GM04504 (cell line): ENCODE measurements around the gene LRP2.

Experiments
- DNase-seq: peaks from one replicate; pipeline ENCODE4 v3.0.0-alpha.2; 2012; ENCODE audit warnings: low read depth

LRP2 gene

DNA sequence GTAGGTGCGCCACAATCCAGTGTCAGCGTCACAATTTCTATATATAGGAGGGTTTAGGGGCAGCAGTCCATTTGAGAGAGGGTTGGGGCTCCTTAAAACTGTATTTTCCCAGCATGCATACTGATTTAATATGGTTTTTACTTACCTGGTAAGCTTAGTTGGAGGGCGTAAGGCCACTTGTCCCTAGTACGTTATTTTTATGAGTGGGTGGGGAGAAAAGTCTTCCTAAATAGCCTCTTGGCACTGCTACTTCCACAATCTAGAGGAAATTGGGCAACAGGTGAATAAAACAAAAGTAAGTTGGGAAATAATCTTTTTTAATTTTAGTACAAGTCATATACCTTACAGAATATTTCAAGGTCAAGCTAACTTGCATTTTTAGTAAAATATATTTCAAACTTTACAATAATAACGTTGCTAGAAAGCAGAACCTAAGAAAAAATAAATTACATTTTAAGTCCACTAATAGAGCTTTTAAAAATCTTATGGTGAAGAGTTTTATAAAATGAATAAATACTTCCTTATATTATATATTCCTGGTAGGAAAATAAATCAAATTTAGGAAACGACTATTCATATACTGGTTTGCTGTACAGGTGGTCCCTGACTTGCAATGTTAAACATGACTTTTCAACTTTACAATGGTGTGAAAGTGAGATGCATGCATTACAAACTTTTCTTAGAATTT, 272.1 kb downstream of the LRP2 start:
- DNase-seq, result no peak

GRCh38 chr2:169089182-169089581, 273.2 kb downstream of the LRP2 start:
- no peak for DNase-seq

- no peak for DNase-seq
Measured at GRCh38 chr2:169087757-169088379, 274.5 kb downstream of the LRP2 start.

DNA sequence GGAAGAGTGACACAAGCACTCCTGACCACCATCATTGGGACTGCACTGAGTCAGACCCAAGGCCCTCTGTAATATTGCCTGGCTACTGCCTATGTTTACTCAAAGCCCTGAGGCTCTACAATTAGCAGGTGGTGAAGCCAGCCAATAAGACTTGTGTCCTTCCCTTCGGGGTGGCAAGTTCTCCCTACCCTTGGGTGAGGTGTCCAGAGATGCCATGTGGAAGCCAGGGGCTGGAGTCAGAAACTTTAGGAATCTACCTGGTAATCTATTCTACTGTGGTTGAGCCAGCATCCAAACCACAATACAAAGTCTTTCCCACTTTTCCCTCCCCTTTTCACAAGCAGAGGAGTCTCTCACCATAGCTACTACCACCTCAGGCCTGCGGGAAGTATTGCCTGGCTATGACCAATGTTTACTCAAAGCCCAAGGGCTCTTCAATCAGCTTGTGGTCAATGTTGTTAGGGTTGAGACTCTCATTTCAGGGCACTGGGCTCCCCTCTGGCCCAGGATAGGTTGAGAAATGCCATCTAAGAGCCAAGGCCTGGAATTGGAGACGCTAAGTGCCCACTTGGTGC, 275.4 kb downstream of the LRP2 start:
- DNase-seq, result no peak

DNA sequence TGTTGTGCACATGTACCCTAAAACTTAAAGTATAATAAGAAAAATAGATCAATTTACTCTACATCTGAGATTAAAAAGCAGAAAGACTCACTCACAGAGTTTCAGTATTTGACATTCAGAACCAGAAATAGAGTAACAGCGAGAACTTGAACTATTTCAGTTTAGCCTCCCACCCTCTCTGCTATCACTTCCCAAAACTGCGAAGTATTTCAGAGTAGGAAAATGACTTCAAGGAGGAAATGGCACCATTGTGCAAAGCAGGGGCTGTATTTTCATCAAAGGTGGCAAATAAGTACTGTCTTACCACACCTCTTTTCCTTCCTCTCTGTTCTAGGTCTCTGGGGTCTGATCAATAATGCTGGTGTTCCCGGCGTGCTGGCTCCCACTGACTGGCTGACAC, 279.3 kb downstream of the LRP2 start:
- no peak for DNase-seq

DNA sequence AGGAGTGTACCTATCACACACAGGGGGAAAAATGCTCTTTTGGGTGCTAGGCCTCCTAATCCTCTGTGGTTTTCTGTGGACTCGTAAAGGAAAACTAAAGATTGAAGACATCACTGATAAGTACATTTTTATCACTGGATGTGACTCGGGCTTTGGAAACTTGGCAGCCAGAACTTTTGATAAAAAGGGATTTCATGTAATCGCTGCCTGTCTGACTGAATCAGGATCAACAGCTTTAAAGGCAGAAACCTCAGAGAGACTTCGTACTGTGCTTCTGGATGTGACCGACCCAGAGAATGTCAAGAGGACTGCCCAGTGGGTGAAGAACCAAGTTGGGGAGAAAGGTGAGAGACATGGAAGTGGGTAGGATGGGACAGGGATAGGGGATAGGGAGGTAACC, 280.8 kb downstream of the LRP2 start:
- DNase-seq, result no peak

DNA sequence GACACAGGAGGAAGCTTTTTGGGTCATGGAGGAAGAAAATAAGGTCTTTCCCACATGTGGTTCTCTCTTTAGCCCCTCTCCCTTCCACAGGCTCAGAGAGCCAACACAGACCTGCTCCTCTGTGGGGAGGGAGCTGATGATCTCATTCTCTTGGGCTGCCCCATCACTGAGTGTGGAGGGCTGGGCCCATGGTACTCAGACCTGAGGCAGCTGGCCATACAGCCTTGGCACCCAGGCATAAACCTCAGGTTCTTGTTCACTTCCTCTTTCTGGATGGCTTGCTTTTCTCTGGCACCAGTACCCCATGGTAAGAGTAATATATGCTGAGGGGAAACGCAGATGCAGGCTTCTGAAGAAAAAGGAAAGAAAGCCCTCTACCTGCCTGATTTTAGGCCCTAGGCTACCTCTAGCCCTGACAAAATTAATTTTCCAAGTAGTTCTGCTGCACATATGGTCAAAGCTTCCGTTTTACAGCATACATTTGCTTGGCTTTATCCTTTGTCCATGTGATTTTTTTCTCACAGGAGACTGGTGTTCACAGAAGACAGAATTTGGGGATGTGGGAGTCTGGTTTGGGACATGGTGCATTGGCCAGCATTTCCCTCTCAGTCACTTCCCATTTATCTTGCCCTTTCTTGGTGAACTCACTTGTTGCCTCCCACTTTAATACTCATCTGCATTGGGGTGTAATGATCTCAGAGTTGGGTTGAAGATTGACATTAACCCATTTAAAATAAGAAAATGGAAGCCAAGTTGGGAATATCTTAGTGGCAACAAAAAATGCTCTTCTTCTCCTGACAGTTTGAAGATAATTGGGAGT, 281.9 kb downstream of the LRP2 start:
- no peak for DNase-seq

DNA sequence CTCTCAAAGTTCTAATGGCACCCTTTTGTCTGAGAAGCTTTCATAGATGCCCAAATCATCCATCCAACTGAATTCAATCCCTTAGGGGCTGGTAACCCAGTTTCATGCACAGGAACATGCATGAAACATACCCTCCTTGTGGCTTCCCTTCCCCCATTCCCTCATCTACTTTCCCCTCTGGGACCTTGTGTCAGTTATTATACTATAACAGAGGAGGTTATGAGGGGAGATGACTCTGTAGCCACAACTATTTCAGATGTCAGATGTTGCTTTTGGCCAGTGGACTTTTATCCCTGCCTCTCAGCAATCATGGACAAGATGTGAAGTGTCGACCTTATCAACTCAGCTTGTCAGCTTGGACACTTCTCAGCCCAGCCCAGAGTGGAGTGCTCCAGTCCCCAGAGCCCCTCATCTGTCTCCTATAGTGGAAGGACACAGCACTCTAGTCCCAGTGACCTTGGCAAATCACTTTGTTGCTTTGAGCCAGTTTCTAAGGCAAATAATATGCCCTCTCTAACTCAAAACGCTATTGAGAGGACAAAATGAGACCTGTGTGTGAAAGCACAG, 284.6 kb downstream of the LRP2 start:
- DNase-seq, result no peak
